NB4 (cell line): Measurements from ENCODE around the gene MTMR10.

Source experiments
- DNase-seq: peaks from one replicate; pipeline ENCODE4 v3.0.0; 2010; ENCODE audit warnings: low read depth
- H3K4me3 ChIP-seq: one replicate; pipeline ENCODE4 v1.5.1; 2011; ENCODE audit warnings: mild to moderate bottlenecking, low read depth, low read length, moderate library complexity
- MYC ChIP-seq: IDR thresholded peaks from 2 replicates; pipeline ENCODE4 v1.6.1; 2011; ENCODE audit warnings: low read depth, low read length
- POLR2A ChIP-seq: IDR thresholded peaks from 2 replicates; pipeline ENCODE4 v1.6.1; 2011; ENCODE audit warnings: mild to moderate bottlenecking; ENCODE audit not compliant: insufficient read length; ENCODE audit errors: extremely low read depth
- TF ChIP-seq, protein P1 (sequence below): IDR thresholded peaks from 2 replicates; pipeline ENCODE4 v1.6.1; 2011; ENCODE audit warnings: low read depth, low read length
- TF ChIP-seq, protein P2 (sequence below): IDR thresholded peaks from one replicate; pipeline ENCODE4 v1.5.1; 2012; ENCODE audit warnings: low read depth, low read length

Gene MTMR10

DNA sequence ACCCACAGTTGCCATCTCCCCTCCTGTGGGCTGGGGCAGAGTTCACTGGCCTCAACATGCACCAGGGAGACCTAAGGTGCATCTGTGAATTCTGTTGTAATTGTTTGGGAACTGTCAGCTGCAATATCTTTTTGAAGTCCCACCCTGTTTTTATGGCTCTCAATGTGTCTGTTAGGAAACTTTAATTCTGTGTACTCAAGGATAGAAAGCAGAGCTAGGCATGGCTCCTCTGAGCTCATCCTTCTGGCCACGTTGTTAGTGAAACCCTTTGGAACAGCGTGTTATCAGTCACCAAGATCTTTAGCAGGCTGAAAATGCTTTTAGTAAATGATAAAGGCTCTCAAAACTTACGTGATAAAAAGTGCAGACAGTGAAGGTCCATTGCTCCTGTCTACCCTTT lies 33.6 kb upstream of the MTMR10 start:
- H3K4me3 ChIP-seq = no peak overlapping the region
- TF ChIP-seq MYC (no peak), POLR2A (no peak)
- TF ChIP-seq, protein P1, sequence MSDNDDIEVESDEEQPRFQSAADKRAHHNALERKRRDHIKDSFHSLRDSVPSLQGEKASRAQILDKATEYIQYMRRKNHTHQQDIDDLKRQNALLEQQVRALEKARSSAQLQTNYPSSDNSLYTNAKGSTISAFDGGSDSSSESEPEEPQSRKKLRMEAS = no peak
- TF ChIP-seq, protein P2, sequence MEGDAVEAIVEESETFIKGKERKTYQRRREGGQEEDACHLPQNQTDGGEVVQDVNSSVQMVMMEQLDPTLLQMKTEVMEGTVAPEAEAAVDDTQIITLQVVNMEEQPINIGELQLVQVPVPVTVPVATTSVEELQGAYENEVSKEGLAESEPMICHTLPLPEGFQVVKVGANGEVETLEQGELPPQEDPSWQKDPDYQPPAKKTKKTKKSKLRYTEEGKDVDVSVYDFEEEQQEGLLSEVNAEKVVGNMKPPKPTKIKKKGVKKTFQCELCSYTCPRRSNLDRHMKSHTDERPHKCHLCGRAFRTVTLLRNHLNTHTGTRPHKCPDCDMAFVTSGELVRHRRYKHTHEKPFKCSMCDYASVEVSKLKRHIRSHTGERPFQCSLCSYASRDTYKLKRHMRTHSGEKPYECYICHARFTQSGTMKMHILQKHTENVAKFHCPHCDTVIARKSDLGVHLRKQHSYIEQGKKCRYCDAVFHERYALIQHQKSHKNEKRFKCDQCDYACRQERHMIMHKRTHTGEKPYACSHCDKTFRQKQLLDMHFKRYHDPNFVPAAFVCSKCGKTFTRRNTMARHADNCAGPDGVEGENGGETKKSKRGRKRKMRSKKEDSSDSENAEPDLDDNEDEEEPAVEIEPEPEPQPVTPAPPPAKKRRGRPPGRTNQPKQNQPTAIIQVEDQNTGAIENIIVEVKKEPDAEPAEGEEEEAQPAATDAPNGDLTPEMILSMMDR = no peak

DNA sequence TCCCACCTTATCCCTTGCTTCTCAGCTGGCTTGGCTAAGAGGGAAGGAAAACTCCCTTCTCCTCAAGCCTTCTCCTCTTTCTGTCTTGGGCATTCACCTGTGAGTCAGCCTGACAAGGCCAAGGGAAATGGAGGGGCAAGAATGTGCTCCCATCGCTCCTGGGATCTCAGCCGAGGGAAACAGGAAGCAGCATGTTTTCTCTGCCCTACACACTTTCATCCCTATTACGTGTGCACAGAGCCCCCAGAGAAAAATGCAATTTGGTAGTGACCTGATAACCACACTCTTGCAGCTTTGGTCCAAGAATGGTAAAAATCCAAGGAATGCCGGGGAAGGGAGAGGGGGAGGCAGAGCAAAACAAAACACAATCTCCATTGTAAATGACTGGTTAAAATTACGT lies 32.9 kb upstream of the MTMR10 start:
- TF ChIP-seq POLR2A = no peak
- TF ChIP-seq, protein P2 = no peak
- TF ChIP-seq, protein P1 = no peak
- TF ChIP-seq MYC = no peak
- DNase-seq = no peak
- H3K4me3 ChIP-seq = no peak overlapping the region

More for the DNA sequence above, 33.6 kb upstream of the MTMR10 start:
- no peak for DNase-seq

DNA sequence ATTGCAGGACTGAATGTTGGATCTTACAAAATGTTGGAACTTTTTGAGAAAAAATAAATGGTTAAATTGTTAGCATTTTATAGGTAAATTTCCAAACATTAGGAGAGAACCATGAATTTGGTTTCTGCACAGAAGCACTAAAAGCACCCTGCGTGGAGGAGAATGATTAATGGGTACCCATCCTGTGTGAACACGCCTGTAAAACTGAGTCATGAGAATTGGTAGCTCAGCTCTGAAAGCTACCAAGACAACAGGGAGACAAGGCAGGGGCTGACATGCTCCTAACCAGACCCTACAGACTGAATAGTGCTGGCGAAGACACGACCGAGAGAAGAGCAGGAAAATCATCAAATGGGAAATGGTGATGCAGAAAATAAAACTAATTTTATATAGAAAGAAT lies 32.4 kb upstream of the MTMR10 start:
- H3K4me3 ChIP-seq = no peak overlapping the region
- TF ChIP-seq, protein P2 = no peak
- TF ChIP-seq MYC = no peak
- TF ChIP-seq POLR2A = no peak
- TF ChIP-seq, protein P1 = no peak
- no peak for DNase-seq

DNA sequence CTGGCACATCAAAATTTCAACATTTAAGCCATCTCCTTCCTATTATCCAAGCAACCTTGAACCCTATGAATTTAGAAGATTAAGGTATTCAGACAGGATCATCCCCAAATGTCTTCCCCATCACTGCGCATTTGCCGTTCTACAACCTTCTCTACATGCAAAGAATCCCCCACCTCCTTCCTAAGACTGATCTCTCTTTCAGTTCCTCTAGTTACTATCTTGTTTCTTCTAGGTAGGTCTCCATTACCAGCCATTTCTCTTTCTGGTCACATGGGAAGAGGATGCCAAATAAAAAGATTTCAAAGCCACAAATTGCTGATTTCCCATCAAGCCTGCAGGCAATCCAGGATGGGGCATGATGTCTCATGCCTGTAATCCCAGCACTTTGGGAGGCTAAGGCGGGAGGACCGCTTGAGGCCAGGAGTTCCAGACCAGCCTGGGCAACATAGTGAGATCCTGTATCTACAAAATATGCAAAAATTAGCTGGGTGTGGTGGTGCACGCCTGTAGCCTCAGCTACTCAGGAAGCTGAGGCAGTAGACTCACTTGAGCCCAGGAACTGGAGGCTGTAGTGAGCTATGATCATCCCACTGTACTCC lies 29.7 kb upstream of the MTMR10 start:
- H3K4me3 ChIP-seq = no peak overlapping the region
- TF ChIP-seq MYC (no peak), POLR2A (no peak)
- TF ChIP-seq, protein P2 = no peak
- TF ChIP-seq, protein P1 = no peak
- DNase-seq = no peak

DNA sequence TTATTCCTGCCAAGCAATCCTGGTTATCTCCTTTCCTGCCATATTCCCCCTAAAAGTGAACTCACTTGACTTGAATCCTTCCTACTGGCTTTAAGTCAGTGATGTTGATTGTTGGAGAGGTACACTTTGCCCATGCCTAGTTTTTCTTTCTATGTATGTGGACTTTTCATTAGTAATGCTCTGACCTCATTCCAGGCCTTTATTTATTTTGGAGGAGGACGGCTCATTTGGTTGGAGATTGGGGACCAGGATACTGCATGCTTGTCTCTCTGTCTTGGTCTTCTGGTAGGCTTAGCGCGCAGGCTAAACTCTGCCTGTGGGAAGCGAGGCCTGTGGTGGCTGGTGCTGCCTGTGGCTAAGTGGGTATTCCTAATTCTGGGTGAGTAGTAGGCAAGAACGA lies 29.1 kb upstream of the MTMR10 start:
- no peak overlapping the region for H3K4me3 ChIP-seq
- TF ChIP-seq POLR2A (no peak), MYC (no peak)
- TF ChIP-seq, protein P2 = no peak
- TF ChIP-seq, protein P1 = no peak
- DNase-seq = no peak

DNA sequence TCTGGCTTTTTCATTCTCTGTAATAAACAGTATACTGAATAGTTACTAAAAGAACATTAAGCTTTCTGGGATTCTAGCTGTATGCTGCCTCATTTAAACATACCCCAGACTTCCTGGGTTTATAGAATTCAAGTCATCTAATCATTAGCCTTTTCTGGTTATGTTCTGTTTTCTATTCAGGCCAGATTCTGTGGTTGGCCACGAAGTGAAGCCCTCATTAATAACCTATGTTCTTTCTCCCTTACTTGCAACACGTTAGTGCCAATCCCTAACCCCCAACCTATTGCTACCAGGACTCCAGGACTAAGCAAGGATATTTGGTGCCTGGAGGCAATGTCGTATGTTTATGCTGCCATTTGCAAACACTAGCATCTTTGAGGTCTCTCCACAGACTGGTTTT lies 28.6 kb upstream of the MTMR10 start:
- TF ChIP-seq, protein P1 = no peak
- TF ChIP-seq, protein P2 = no peak
- TF ChIP-seq POLR2A = no peak
- no peak for TF ChIP-seq MYC
- H3K4me3 ChIP-seq = no peak overlapping the region
- DNase-seq = no peak
